Esophagus (tissue), 2 donors: ENCODE results near the gene LHX8. TPM values are rescaled to one million over a fixed set of nuclear protein-coding genes. Genes with fewer than 3 reads are reported as not detected.
"Not testable (repeated sequence)": the region's sequence is repeated elsewhere in the genome, so short reads cannot be mapped to it uniquely, and the experiment has no call there.

Source experiments
- H3K27ac ChIP-seq, 2 donors: one replicate each; pipeline ENCODE4 v1.5.1; 2013; ENCODE audit warnings: low read depth in 2 of 2, mild to moderate bottlenecking in 2 of 2, inconsistent platforms in 1 of 2, low read length in 1 of 2, moderate library complexity in 1 of 2
- H3K27me3 ChIP-seq, 2 donors: one replicate each; pipeline ENCODE4 v1.6.1; 2013; ENCODE audit warnings: low read length in 2 of 2, control low read depth in 1 of 2, mild to moderate bottlenecking in 1 of 2; ENCODE audit not compliant: insufficient read depth in 2 of 2, control insufficient read depth in 1 of 2
- H3K36me3 ChIP-seq, 2 donors: one replicate each; pipeline ENCODE4 v1.6.1; 2013; ENCODE audit warnings: low read length in 1 of 2; ENCODE audit not compliant: control insufficient read depth in 2 of 2, insufficient read depth in 2 of 2
- H3K4me1 ChIP-seq, 2 donors: one replicate each; pipeline ENCODE4 v1.6.1; 2013; ENCODE audit warnings: low read length in 1 of 2; ENCODE audit not compliant: control insufficient read depth in 2 of 2, insufficient read depth in 2 of 2
- H3K4me3 ChIP-seq, 2 donors: one replicate each; pipeline ENCODE4 v1.5.1; 2013; ENCODE audit warnings: low read length in 2 of 2, mild to moderate bottlenecking in 2 of 2, low read depth in 1 of 2, moderate library complexity in 1 of 2
- H3K9me3 ChIP-seq, 2 donors: one replicate each; pipeline ENCODE4 v1.6.1; 2013; ENCODE audit warnings: mild to moderate bottlenecking in 2 of 2, low read depth in 1 of 2, low read length in 1 of 2, moderate library complexity in 1 of 2; ENCODE audit not compliant: control insufficient read depth in 2 of 2, insufficient read depth in 1 of 2
- WGBS, 2 donors: extraction: QIAGEN DNeasy Blood & Tissue Kit; methylation state at CpG; one replicate each; pipeline ENCODE4 v1.1.7; 2013; 5-methylcytosine and 5-hydroxymethylcytosine counted together
- polyA plus RNA-seq, 2 donors: library from polyadenylated mRNA; stranded (reverse); fragments of 200-250 nt; gene quantifications; one replicate each; pipeline ENCODE4 v1.2.3, GENCODE V29; 2013
- donor health status: healthy with polysubstance abuse.
- donor health status: Bipolar disorder and iron deficiency.

LHX8 gene
- polyA plus RNA-seq, 2 donors = 0.08 to 0.28 TPM

DNA sequence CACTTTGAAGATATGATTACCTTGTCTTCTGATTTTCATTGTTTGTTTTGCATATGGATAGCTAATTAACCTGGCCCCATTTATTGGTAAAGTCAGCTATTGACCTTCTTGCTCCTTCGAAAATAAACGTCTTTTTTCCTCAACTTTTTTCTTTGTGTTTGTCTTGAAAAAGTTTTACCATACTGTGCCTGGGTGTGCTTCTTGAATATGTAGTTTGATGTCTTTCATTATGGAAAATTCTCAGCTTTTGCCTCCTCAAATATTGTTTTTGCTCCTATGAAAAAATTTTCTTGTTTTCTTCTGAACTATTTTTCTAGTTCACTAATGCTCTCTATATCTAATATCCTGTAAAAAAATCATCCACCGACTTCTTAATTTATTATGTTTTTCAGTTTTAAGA is 25.0 kb downstream of the LHX8 start:
- Histone ChIP-seq H3K4me3 (no peak overlapping the region), H3K9me3 (no peaks in the 10 kb centered on the region), H3K27me3 (no peaks in the 10 kb centered on the region), H3K27ac (no peak overlapping the region), H3K36me3 (no peaks in the 10 kb centered on the region), H3K4me1 (no peaks in the 10 kb centered on the region)
- WGBS, 2 donors = 82 to 87% methylated on average over 3 of the region's 3 CpGs

GRCh38 chr1:75165264-75165663 is 31.1 kb downstream of the LHX8 start:
- no peaks in the 10 kb centered on the region for H3K4me1 ChIP-seq
- H3K36me3 ChIP-seq = no peaks in the 10 kb centered on the region
- no peaks in the 10 kb centered on the region for H3K27me3 ChIP-seq
- no peak overlapping the region for H3K27ac ChIP-seq
- H3K4me3 ChIP-seq = no peak overlapping the region
- H3K9me3 ChIP-seq = no peaks in the 10 kb centered on the region

GRCh38 chr1:75166821-75167220 is 32.6 kb downstream of the LHX8 start:
- no peaks in the 10 kb centered on the region for H3K9me3 ChIP-seq
- no peaks in the 10 kb centered on the region for H3K4me1 ChIP-seq
- H3K4me3 ChIP-seq = no peak overlapping the region
- H3K36me3 ChIP-seq = no peaks in the 10 kb centered on the region
- H3K27me3 ChIP-seq = no peaks in the 10 kb centered on the region
- H3K27ac ChIP-seq = no peak overlapping the region
- 80 to 81% methylated on average over 4 of the region's 4 CpGs for WGBS, 2 donors

DNA sequence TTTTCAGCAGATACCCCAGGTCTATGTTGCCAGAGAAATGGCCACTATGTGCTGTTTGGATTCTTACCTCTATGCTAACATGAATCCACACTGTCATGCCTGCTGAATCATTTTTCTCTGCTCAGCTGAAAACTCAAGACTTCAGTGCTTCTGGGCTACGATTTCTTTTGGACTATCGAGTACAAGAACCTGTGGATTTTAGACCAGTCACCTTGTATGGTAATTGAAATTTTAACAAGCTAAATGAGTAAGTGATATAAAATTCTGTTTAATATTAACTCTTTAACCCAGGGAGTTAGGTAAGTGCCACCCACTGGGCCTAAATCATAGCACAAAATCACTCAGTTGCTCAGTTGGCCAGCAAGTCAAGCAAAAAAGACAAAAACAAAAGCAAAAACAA is 35.8 kb downstream of the LHX8 start:
- H3K27ac ChIP-seq = no peak overlapping the region
- no peaks in the 10 kb centered on the region for H3K4me1 ChIP-seq
- no peaks in the 10 kb centered on the region for H3K27me3 ChIP-seq
- 91 to 92% methylated on average over 2 of the region's 2 CpGs for WGBS, 2 donors
- H3K4me3 ChIP-seq = no peak overlapping the region
- H3K36me3 ChIP-seq = no peaks in the 10 kb centered on the region
- H3K9me3 ChIP-seq = no peaks in the 10 kb centered on the region

DNA sequence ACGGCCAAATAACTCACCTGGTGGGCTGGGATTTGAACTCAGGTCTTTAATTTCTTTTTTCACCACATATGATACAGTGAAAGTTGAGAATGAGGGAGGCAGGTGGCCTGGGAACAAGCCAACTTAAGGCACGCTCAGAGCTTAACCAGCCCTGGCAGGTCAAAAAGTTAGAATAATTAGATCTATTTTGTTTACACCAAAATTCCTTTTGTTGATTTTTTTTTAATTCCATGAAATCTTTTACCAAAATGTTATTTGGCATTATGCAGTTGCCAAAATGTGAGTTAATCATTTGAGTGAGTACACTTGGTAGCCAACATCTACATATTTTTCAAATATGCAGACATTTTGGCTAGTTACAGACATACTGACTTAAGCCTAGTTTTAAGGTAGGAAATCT is 36.8 kb downstream of the LHX8 start:
- Histone ChIP-seq H3K36me3 (no peaks in the 10 kb centered on the region), H3K4me1 (no peaks in the 10 kb centered on the region), H3K27me3 (no peaks in the 10 kb centered on the region), H3K9me3 (no peaks in the 10 kb centered on the region), H3K27ac (no peak overlapping the region), H3K4me3 (no peak overlapping the region)
- WGBS, 2 donors = 43 to 48% methylated on average over 2 of the region's 2 CpGs

DNA sequence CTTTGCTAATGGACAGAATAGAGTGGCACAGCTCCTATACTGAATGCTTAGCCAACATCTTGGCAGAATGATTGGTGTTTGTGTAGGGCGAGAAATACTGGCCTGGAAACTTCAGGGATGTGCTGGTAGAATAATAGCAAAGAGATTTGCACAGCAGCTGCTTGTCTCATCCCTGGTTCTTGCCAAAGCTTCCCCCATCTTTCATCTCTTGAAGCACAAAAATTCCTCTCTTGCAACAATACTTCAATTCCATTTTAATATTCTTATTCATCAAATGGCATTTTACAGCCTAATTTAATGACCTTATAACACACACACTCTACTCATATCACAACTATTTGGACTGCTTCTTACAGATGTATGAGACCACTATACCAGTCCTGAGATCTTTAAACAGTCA is 37.7 kb downstream of the LHX8 start:
- WGBS, 2 donors = 62 to 67% methylated on average over 1 of the region's 1 CpG
- no peak overlapping the region for H3K4me3 ChIP-seq
- no peaks in the 10 kb centered on the region for H3K27me3 ChIP-seq
- no peaks in the 10 kb centered on the region for H3K9me3 ChIP-seq
- no peaks in the 10 kb centered on the region for H3K4me1 ChIP-seq
- H3K27ac ChIP-seq = no peak overlapping the region
- H3K36me3 ChIP-seq = no peaks in the 10 kb centered on the region

GRCh38 chr1:75172556-75172955 is 38.4 kb downstream of the LHX8 start:
- Histone ChIP-seq H3K9me3 (no peaks in the 10 kb centered on the region), H3K4me3 (no peak overlapping the region), H3K27me3 (no peaks in the 10 kb centered on the region), H3K27ac (no peak overlapping the region), H3K4me1 (no peaks in the 10 kb centered on the region), H3K36me3 (no peaks in the 10 kb centered on the region)
- 21 to 31% methylated on average over 1 of the region's 1 CpG for WGBS, 2 donors

DNA sequence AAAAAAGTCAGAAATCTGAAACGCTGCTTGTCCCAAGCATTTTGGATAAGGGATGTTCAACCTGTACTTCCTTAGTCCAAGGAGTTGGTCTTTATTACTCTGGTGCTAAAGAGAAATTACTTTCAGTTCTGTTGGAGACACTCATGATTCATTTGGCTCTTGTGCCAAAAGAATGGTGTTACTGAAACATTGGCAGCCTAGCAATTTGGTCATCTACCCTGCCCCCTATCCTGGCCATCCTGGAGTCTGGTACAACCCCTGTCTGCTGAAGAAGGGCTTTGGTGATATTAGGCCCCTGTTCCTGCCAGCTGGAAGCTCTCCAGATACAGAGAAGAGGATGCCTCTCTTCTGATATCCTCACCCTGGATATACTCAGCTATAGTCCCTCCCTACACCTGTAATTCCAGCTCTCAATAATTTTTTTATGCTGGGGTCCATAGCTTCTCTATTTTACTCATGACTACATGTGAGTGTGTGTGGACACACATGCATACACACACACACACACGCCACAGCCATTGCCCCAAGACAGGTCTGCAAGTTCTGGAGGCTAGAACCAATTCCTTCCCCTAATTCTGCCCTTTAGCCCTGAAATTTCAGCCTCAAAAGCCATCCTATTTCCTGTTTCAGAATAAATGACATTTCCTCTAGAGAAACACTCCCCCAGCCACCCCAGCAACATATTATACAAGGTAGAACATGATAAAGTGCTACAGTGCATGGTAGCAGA is 40.0 kb downstream of the LHX8 start:
- H3K4me3 ChIP-seq = no peak overlapping the region
- H3K9me3 ChIP-seq = no peaks in the 10 kb centered on the region
- H3K36me3 ChIP-seq = no peaks in the 10 kb centered on the region
- H3K27ac ChIP-seq = no peak overlapping the region
- H3K4me1 ChIP-seq = no peaks in the 10 kb centered on the region
- 72 to 79% methylated on average over 2 of the region's 2 CpGs for WGBS, 2 donors
- no peaks in the 10 kb centered on the region for H3K27me3 ChIP-seq

DNA sequence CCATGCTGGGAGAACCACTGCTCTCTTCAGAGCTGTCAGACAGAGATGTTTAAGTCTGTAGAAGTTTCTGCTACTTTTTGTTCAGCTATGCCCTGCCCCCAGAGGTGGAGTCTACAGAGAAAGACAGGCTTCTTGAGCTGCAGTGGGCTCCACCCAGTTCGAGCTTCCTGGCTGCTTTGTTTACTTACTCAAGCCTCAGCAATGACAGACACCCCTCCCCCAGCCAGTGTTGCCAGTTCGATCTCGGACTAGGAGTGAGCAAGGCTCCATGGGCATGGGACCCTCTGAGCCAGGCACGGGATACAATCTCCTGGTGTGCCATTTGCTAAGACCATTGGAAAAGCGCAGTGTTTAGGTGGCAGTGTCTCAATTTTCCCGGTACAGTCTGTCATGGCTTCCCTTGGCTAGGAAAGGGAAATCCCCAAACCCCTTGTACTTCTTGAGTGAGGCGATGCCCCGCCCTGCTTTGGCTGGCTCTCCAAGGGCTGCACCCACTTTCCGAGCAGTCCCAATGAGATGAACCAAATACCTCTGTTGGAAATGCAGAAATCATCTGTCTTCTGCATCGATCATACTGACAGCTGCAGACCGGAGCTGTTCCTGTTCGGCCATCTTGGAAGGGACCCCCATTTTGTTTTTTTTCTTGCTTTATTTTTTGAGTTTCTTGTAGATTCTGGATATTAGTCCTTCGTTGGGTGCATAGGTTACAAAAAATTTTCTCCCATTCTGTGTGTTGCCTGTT is 47.2 kb downstream of the LHX8 start:
- H3K27me3 ChIP-seq, H3K9me3 ChIP-seq, H3K27ac ChIP-seq, H3K36me3 ChIP-seq, H3K4me3 ChIP-seq, H3K4me1 ChIP-seq: not testable (repeated sequence)
- 84% methylated on average over 13 of the region's 13 CpGs for WGBS, 2 donors

DNA sequence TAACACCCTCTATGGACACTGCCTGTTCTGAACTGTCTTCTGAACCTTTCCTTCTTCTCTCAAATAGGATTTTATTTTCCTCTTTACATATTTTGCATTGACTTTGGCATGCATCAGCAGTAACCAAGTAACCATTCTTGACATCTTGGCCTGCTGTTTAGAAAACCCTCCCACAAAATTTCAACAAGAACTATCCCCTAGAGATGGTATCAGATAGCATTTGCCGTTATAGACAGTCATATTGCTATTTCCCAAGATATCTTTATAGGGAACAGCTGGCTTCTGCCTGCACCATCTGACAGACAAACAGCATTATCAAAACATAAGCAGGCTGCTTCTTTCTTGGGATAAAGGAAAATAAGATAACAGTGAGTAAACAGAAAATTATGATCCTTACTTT is 54.7 kb downstream of the LHX8 start:
- no peak overlapping the region for H3K27ac ChIP-seq
- H3K4me1 ChIP-seq = no peaks in the 10 kb centered on the region
- no peaks in the 10 kb centered on the region for H3K9me3 ChIP-seq
- no peaks in the 10 kb centered on the region for H3K27me3 ChIP-seq
- WGBS, 2 donors = 62 to 64% methylated on average over 1 of the region's 1 CpG
- H3K4me3 ChIP-seq = no peak overlapping the region
- no peaks in the 10 kb centered on the region for H3K36me3 ChIP-seq
